Measurements from ENCODE around the gene RAP1GDS1.
A peak's percentile ranks its signal among the peaks of the same experiment; 100 is the strongest.

The RAP1GDS1 gene

DNA sequence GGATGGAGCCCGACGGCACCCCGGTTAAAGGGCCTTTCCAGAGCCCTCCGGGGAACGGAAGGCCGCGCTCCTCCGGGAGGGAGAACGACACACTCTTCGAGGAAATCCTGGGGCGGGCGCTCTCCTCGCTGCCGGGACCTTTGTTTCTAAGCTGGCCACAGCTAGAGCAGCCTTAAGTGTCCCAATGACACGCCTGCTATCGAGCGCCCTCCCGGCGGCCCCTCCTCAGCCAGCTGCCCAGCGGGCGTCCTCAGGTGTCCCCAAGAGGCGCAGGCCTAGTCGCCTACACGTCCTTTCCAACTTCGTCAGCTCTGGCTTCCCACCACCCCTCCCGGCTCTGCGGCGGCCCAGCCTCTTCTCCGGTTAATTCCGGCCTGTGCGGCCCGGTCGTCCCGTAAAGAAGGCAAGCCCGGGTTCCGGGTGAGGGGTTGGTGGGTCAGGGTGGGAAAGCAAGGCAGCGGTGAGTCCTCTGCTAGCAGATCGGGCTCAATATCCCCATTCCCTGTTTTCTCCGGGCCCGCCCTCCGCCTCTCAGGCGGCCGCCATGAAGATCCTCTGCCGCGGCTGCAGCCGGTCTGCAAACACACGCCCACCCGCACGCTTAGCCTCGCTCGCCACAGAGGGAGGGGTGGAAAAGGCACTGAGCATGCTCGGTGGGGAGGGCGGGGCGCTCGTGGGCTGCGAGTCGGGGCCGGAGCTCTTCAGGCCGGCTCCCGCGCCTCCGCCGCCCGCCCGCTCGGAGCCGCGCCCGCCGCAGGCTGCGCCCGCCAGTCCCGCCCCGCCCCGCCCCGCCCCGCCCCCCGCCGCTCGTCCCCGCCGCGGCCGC, at the start of gene RAP1GDS1:
Gene RAP1GDS1 (plus strand): TSS at position 806 of the 826 bp plus-strand sequence. CDS start 182 bp downstream, outside the sequence.
- H3K36me3 Mint-ChIP-seq (ENCODE audit: low read depth): peaks cover 15% of the 10 kb centered on the region
- peak within 1 kb of the TSS; percentile 99 for H3K4me3 Mint-ChIP-seq
- peak; percentile 95 for DNase-seq (ENCODE audit: low spot score)
- H3K27ac Mint-ChIP-seq: peak within 1 kb of the TSS; percentile 97
- no peaks in the 10 kb centered on the region for H3K27me3 Mint-ChIP-seq (ENCODE audit: low read depth)
- no peaks in the 10 kb centered on the region for H3K9me3 Mint-ChIP-seq
- peaks cover 42% of the 10 kb centered on the region for H3K4me1 Mint-ChIP-seq (ENCODE audit: low read depth)

DNA sequence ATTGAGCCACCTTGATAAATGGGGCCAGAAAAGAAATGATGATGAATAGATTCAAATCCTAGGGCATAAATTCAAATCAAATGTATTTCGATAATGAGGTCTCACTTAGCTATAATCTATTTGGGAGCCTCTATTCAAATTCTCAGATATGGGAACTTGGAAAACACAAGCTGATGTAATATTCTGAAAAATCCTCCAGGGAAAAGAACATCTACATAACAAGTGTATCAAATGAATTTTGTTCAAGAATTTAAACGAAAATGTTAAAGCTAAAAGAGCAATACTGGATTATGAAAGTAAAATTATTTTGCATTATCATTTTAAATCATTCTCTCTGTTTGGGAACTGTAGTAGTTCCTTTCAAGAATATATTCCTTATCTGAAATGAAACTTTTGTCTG, 38.9 kb upstream of the RAP1GDS1 start:
- Mint-ChIP-seq H3K27me3 (ENCODE audit: low read depth) (peaks cover 10% of the 10 kb centered on the region), H3K27ac (no peak overlapping the region), H3K4me1 (ENCODE audit: low read depth) (no peaks in the 10 kb centered on the region), H3K4me3 (no peak overlapping the region), H3K36me3 (ENCODE audit: low read depth) (no peaks in the 10 kb centered on the region), H3K9me3 (no peaks in the 10 kb centered on the region)
- no peak for DNase-seq (ENCODE audit: low spot score)

- no peaks in the 10 kb centered on the region for H3K36me3 Mint-ChIP-seq (ENCODE audit: low read depth)
- H3K4me1 Mint-ChIP-seq (ENCODE audit: low read depth): no peaks in the 10 kb centered on the region
- H3K27ac Mint-ChIP-seq: no peak overlapping the region
- H3K27me3 Mint-ChIP-seq (ENCODE audit: low read depth): no peaks in the 10 kb centered on the region
- H3K4me3 Mint-ChIP-seq: no peak overlapping the region
- H3K9me3 Mint-ChIP-seq: no peaks in the 10 kb centered on the region
- DNase-seq (ENCODE audit: low spot score): no peak
These were observed 34.8 kb upstream of the RAP1GDS1 start for GRCh38 chr4:98226396-98226795.

DNA sequence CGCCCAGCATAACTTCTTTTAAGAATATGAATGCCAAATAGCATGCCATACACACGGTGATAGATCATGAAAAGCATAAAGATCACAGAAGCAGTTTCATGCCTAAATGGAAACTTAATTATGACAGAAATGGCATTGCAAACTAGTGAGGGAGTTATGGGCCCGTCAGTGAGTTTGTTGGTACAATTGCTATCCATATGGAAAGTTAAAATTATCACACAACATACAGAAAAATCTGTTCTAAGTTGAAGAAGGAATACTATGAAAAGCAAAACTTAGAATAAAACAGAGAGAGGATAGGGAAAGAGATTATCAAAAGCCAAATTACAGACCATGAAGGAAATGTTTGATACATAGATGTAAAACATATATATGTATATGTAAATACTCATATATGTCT, 30.2 kb upstream of the RAP1GDS1 start:
- H3K27ac Mint-ChIP-seq: no peak overlapping the region
- H3K27me3 Mint-ChIP-seq (ENCODE audit: low read depth): peaks cover 2% of the 10 kb centered on the region
- H3K36me3 Mint-ChIP-seq (ENCODE audit: low read depth): no peaks in the 10 kb centered on the region
- no peak overlapping the region for H3K4me3 Mint-ChIP-seq
- no peak for DNase-seq (ENCODE audit: low spot score)
- H3K4me1 Mint-ChIP-seq (ENCODE audit: low read depth): peaks cover 4% of the 10 kb centered on the region
- H3K9me3 Mint-ChIP-seq: no peaks in the 10 kb centered on the region

GRCh38 chr4:98232202-98232601, 29.0 kb upstream of the RAP1GDS1 start:
- peaks cover 7% of the 10 kb centered on the region for H3K27me3 Mint-ChIP-seq (ENCODE audit: low read depth)
- peaks cover 4% of the 10 kb centered on the region for H3K4me1 Mint-ChIP-seq (ENCODE audit: low read depth)
- no peaks in the 10 kb centered on the region for H3K9me3 Mint-ChIP-seq
- no peaks in the 10 kb centered on the region for H3K36me3 Mint-ChIP-seq (ENCODE audit: low read depth)
- no peak overlapping the region for H3K27ac Mint-ChIP-seq
- no peak overlapping the region for H3K4me3 Mint-ChIP-seq
- DNase-seq (ENCODE audit: low spot score): no peak

- DNase-seq (ENCODE audit: low spot score): no peak
- Mint-ChIP-seq H3K27ac (no peak overlapping the region), H3K36me3 (ENCODE audit: low read depth) (no peaks in the 10 kb centered on the region), H3K4me1 (ENCODE audit: low read depth) (peaks cover 4% of the 10 kb centered on the region), H3K27me3 (ENCODE audit: low read depth) (peaks cover 35% of the 10 kb centered on the region), H3K9me3 (no peaks in the 10 kb centered on the region), H3K4me3 (no peak overlapping the region)
These were observed 24.0 kb upstream of the RAP1GDS1 start for GRCh38 chr4:98237204-98237603.

DNA sequence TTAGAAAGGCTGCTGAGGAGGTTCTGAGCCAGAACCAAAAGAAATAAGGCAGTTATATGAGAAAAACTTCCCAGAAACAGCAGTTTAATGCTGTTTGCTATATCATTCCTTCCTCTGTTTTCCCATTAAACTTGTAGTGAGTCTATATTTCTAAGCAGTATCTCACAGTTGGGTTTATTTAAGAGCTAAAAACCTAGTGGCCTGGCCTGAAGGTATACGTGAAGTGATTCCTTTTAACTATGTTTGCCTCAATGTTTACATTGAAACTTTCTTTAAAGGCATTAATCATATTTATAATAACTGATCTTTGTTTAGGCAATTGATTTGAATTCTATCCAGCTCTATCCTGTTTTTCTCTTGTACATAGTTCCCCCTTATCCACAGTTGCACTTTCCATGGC, 19.1 kb upstream of the RAP1GDS1 start:
- no peak for DNase-seq (ENCODE audit: low spot score)
- H3K4me1 Mint-ChIP-seq (ENCODE audit: low read depth): peaks cover 2% of the 10 kb centered on the region
- no peak overlapping the region for H3K27ac Mint-ChIP-seq
- H3K36me3 Mint-ChIP-seq (ENCODE audit: low read depth): no peaks in the 10 kb centered on the region
- H3K9me3 Mint-ChIP-seq: no peaks in the 10 kb centered on the region
- no peak overlapping the region for H3K4me3 Mint-ChIP-seq
- H3K27me3 Mint-ChIP-seq (ENCODE audit: low read depth): peaks cover 40% of the 10 kb centered on the region

DNA sequence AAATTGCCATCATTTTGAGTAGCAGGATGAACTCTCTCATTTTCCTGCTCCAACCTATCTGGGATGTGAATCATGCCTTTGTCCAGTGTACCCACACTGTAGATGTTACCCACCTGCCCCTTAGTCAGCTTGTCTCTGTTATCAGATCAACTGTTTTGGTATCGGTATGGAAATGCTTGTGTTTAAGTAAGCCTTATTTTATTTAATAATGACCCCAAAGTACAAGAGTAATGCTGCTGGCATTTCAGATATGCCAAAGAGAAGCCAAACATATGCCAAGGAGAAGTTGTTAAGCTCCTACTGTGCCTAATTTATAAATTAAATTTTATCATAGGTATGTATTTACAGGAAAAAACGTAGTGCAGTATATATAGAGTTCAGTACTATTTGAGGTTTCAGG, 18.6 kb upstream of the RAP1GDS1 start:
- no peak for DNase-seq (ENCODE audit: low spot score)
- H3K4me1 Mint-ChIP-seq (ENCODE audit: low read depth): peaks cover under 1% of the 10 kb centered on the region
- no peaks in the 10 kb centered on the region for H3K9me3 Mint-ChIP-seq
- H3K36me3 Mint-ChIP-seq (ENCODE audit: low read depth): no peaks in the 10 kb centered on the region
- H3K27me3 Mint-ChIP-seq (ENCODE audit: low read depth): peaks cover 39% of the 10 kb centered on the region
- H3K4me3 Mint-ChIP-seq: no peak overlapping the region
- H3K27ac Mint-ChIP-seq: no peak overlapping the region

DNA sequence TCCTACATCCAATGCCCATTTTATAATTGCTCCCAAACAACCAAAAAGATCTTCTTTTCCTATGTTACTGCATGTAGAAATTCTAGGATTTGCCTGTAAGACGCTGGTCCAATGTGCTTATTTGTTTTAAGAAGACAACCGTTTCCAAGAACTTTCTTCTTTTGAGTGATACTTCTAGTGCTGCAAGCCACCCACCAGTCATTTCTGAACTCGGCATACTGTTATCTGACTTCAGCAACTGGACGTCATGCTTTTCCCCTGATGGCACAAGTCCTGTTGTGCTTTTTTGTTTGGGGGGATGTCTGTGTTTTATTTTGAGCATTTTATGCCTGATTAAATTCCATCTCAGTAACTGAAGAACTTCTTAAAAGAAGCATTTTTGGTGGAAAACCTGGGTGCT, 16.0 kb upstream of the RAP1GDS1 start:
- H3K9me3 Mint-ChIP-seq: peaks cover 10% of the 10 kb centered on the region
- peaks cover 2% of the 10 kb centered on the region for H3K36me3 Mint-ChIP-seq (ENCODE audit: low read depth)
- H3K4me1 Mint-ChIP-seq (ENCODE audit: low read depth): peaks cover 5% of the 10 kb centered on the region
- peaks cover 23% of the 10 kb centered on the region for H3K27me3 Mint-ChIP-seq (ENCODE audit: low read depth)
- H3K27ac Mint-ChIP-seq: no peak overlapping the region
- DNase-seq (ENCODE audit: low spot score): no peak
- no peak overlapping the region for H3K4me3 Mint-ChIP-seq

DNA sequence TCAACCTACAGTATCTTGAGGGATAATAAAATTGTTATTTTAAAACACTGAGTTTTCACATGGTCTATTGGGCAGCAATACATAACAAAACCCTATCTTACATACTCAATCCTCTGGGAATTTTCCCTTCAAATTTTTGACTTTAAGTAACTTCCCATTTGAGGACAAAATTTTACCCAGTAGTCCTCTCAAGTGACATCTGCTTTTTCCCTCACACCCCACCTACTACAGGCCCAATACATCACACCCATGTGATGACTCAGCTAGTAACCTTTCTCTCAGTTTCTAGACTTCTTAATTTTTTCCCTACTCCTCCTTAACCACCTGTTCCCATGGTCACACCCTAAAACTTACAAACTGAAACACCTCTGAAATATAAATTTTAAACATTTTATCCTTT, 12.2 kb upstream of the RAP1GDS1 start:
- Mint-ChIP-seq H3K27ac (no peak overlapping the region), H3K36me3 (ENCODE audit: low read depth) (peaks cover 2% of the 10 kb centered on the region), H3K9me3 (peaks cover 15% of the 10 kb centered on the region), H3K27me3 (ENCODE audit: low read depth) (peaks cover 8% of the 10 kb centered on the region), H3K4me1 (ENCODE audit: low read depth) (peaks cover 5% of the 10 kb centered on the region), H3K4me3 (no peak overlapping the region)
- no peak for DNase-seq (ENCODE audit: low spot score)

- H3K9me3 Mint-ChIP-seq: peaks cover 15% of the 10 kb centered on the region
- H3K4me3 Mint-ChIP-seq: no peak overlapping the region
- peaks cover 2% of the 10 kb centered on the region for H3K36me3 Mint-ChIP-seq (ENCODE audit: low read depth)
- H3K27me3 Mint-ChIP-seq (ENCODE audit: low read depth): peaks cover 5% of the 10 kb centered on the region
- DNase-seq (ENCODE audit: low spot score): no peak
- H3K4me1 Mint-ChIP-seq (ENCODE audit: low read depth): peaks cover 5% of the 10 kb centered on the region
- no peak overlapping the region for H3K27ac Mint-ChIP-seq
These were observed 11.4 kb upstream of the RAP1GDS1 start for GRCh38 chr4:98249831-98250230.

GRCh38 chr4:98253499-98253898, 7.7 kb upstream of the RAP1GDS1 start:
- Mint-ChIP-seq H3K27ac (no peak overlapping the region), H3K27me3 (ENCODE audit: low read depth) (peaks cover 7% of the 10 kb centered on the region), H3K9me3 (peaks cover 15% of the 10 kb centered on the region), H3K4me3 (no peak overlapping the region), H3K36me3 (ENCODE audit: low read depth) (peaks cover 2% of the 10 kb centered on the region), H3K4me1 (ENCODE audit: low read depth) (peaks cover 10% of the 10 kb centered on the region)
- no peak for DNase-seq (ENCODE audit: low spot score)

- no peaks in the 10 kb centered on the region for H3K9me3 Mint-ChIP-seq
- DNase-seq (ENCODE audit: low spot score): peak; percentile 35
- H3K27ac Mint-ChIP-seq: peak overlapping the region; percentile 97
- H3K27me3 Mint-ChIP-seq (ENCODE audit: low read depth): peaks cover 2% of the 10 kb centered on the region
- H3K4me1 Mint-ChIP-seq (ENCODE audit: low read depth): peaks cover 38% of the 10 kb centered on the region
- H3K4me3 Mint-ChIP-seq: peak overlapping the region; percentile 95
- H3K36me3 Mint-ChIP-seq (ENCODE audit: low read depth): peaks cover 10% of the 10 kb centered on the region
These were observed 1.1 kb upstream of the RAP1GDS1 start for GRCh38 chr4:98260047-98260578.

DNA sequence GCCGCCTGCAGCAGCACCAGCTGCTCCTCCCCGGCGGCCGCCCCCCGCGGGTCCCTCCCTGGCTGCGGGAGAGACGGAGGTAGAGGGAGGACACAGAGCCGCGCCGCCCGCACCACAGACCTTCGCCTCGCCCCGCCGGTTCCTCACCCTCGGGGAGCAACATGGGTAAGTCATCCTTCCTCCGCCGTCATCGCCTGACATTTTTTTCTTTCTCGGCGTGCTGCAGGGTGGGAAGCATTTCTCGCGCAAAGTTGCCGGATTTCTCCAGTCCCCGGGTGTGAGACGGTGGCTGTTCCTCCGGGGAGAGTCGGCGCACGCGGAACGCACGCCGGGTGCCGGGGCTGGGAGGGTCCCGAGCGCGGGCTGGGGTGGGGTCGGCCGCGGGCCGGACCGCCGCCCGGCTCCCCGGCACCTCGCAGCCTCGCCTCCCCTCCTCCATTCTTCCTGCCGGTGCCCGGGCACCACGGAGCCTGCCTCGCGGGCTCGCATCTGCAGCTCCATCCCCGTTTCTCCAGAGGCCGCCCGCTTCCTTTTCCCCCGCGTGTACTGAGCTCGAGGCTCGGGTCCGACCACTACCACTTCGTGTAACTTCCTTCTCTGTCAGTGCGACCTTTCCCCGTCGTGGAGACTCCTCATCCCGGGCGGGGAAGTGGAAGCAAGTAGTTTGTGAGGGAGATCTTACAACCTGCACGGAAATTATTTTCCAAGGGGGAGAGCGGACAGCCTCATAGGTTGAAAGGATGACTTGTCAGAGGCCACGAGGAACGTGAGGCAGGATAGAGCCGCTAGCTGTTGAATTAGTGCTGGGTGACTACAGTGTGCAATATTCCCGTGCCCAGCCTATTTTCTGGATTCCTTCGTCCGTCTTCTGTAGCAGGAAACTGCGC, 464 bp downstream of the RAP1GDS1 start:
- Mint-ChIP-seq H3K4me3 (peak overlapping the region; percentile 99), H3K9me3 (no peaks in the 10 kb centered on the region), H3K27me3 (ENCODE audit: low read depth) (no peaks in the 10 kb centered on the region), H3K27ac (peak overlapping the region; percentile 97), H3K36me3 (ENCODE audit: low read depth) (peaks cover 15% of the 10 kb centered on the region), H3K4me1 (ENCODE audit: low read depth) (peaks cover 42% of the 10 kb centered on the region)
- DNase-seq (ENCODE audit: low spot score): peak; percentile 30
